A549 (cell line): ENCODE data around the gene PCDHAC1. TPM values are rescaled to one million over a fixed set of nuclear protein-coding genes. Genes with fewer than 3 reads are reported as not detected.

Experiments
- ATAC-seq, 2 experiments: fragments of 200-7000 bp in 1 of 2; fragments of >200 bp in 1 of 2; cut with Nextera tagmentation in 1 of 2; cut with Tn5 transposase in 1 of 2; 3 replicates each; pipeline versions ENCODE4 v1.8.0 to v1.9.1; 2018 to 2020; ENCODE audit warnings: mild to moderate bottlenecking in 1 of 2, moderate library complexity in 1 of 2
- CTCF ChIA-PET: fragments of 300-600 bp; sonication (Branson Sonifier 250); formaldehyde crosslinking; extraction: SDS; loops from one replicate; lab custom pipeline; 2021; ENCODE audit warnings: antibody characterized with exemption, inconsistent platforms; lab: Yijun Ruan, JAX
- POLR2A ChIA-PET: fragments of 350-600 bp; formaldehyde crosslinking; extraction: SDS; loops from one replicate; lab custom pipeline; 2021; ENCODE audit warnings: antibody characterized with exemption, inconsistent platforms; lab: Yijun Ruan, JAX
- DNase-seq, 2 experiments: peaks; one replicate each; pipeline versions ENCODE4 v3.0.0 to v3.0.0-alpha.2; 2011 to 2016; ENCODE audit warnings: low read depth in 1 of 2, low spot score in 1 of 2
- FAIRE-seq: peaks from 2 replicates; lab custom pipeline; 2011; peaks lifted over from hg19 to GRCh38; lab: Jason Lieb, UNC
- H3K27ac ChIP-seq, 2 experiments: fragments of >200 bp; sonication (Bioruptor Twin); formaldehyde crosslinking; 3 replicates each; pipeline ENCODE4 v1.5.1; 2016 to 2017
- H3K4me1 ChIP-seq: fragments of >200 bp; sonication (Bioruptor Twin); formaldehyde crosslinking; 3 replicates; pipeline ENCODE4 v1.6.1; 2016
- H3K4me2 ChIP-seq: fragments of >200 bp; sonication (Bioruptor Twin); formaldehyde crosslinking; 3 replicates; pipeline ENCODE4 v1.6.1; 2016
- H3K4me3 ChIP-seq: fragments of >200 bp; sonication (Bioruptor Twin); formaldehyde crosslinking; 3 replicates; pipeline ENCODE4 v1.5.1; 2016
- H3K9me3 ChIP-seq: fragments of >200 bp; sonication (Bioruptor Twin); formaldehyde crosslinking; 3 replicates; pipeline ENCODE4 v1.6.1; 2016
- BHLHE40 ChIP-seq: IDR thresholded peaks from 2 replicates; pipeline ENCODE4 v1.6.1; 2012; ENCODE audit warnings: low read depth, low read length, inconsistent platforms
- CBX8 ChIP-seq: fragments of 200-600 bp; sonication (generic); IDR thresholded peaks from 2 replicates; pipeline ENCODE4 v1.6.1; 2016
- CEBPB ChIP-seq, 2 experiments: fragments of >200 bp in 1 of 2; sonication (Bioruptor Twin) in 1 of 2; formaldehyde crosslinking in 1 of 2; IDR thresholded peaks; 2 replicates each; pipeline ENCODE4 v1.6.1; 2012 to 2016
- CHD4 ChIP-seq: fragments of 200-600 bp; sonication (generic); IDR thresholded peaks from 2 replicates; pipeline ENCODE4 v1.6.1; 2016; ENCODE audit warnings: antibody characterized with exemption, mild to moderate bottlenecking, borderline replicate concordance
- EHF ChIP-seq: fragments of 250-450 bp; sonication (Bioruptor Pico); IDR thresholded peaks from 2 replicates; pipeline ENCODE4 v1.5.0; 2020; ENCODE audit warnings: mild to moderate bottlenecking
- FOSB ChIP-seq: fragments of 250-450 bp; sonication (Bioruptor Pico); IDR thresholded peaks from 2 replicates; pipeline ENCODE4 v1.5.0; 2020; ENCODE audit warnings: mild to moderate bottlenecking, moderate library complexity
- HDAC2 ChIP-seq: fragments of 200-600 bp; sonication (generic); IDR thresholded peaks from 2 replicates; pipeline ENCODE4 v1.6.1; 2016
- HOXA7 ChIP-seq: fragments of 250-450 bp; sonication (Bioruptor Pico); IDR thresholded peaks from 2 replicates; pipeline ENCODE4 v1.5.0; 2020; ENCODE audit warnings: mild to moderate bottlenecking, moderate library complexity
- HOXB13 ChIP-seq: fragments of 250-450 bp; sonication (Bioruptor Pico); IDR thresholded peaks from 2 replicates; pipeline ENCODE4 v1.5.0; 2020; ENCODE audit warnings: low read depth, mild to moderate bottlenecking, moderate library complexity
- NFE2L2 ChIP-seq: fragments of 150-350 bp; conservative IDR thresholded peaks from 2 replicates; pipeline ENCODE4 v1.6.1; 2014; ENCODE audit warnings: low read length
- POLR2A ChIP-seq: IDR thresholded peaks from 2 replicates; pipeline ENCODE4 v1.6.1; 2012; ENCODE audit warnings: mild to moderate bottlenecking, low read length
- RAD21 ChIP-seq, 2 experiments: fragments of >200 bp in 1 of 2; sonication (Bioruptor Twin) in 1 of 2; formaldehyde crosslinking in 1 of 2; IDR thresholded peaks in 1 of 2; conservative IDR thresholded peaks in 1 of 2; 2 replicates in 1 of 2; 3 replicates in 1 of 2; pipeline ENCODE4 v1.6.1; 2012 to 2018; ENCODE audit warnings: inconsistent platforms in 1 of 2
- RCOR1 ChIP-seq: fragments of 150-350 bp; IDR thresholded peaks from 2 replicates; pipeline ENCODE4 v1.6.1; 2014; ENCODE audit warnings: antibody characterized with exemption, low read length, low read depth
- SREBF2 ChIP-seq: fragments of 450-650 bp; IDR thresholded peaks from 2 replicates; pipeline ENCODE4 v1.6.1; 2014; ENCODE audit warnings: mild to moderate bottlenecking, moderate library complexity
- ZC3H11A ChIP-seq: fragments of 450-650 bp; IDR thresholded peaks from 2 replicates; pipeline ENCODE4 v1.6.1; 2014; ENCODE audit warnings: antibody characterized with exemption, mild to moderate bottlenecking
- WGBS: methylation state at CpG from one replicate; pipeline ENCODE4 v1.1.6; 2017; ENCODE audit errors: missing lambda C conversion rate; 5-methylcytosine and 5-hydroxymethylcytosine counted together
- polyA plus RNA-seq, 4 experiments: library from polyadenylated mRNA; depleted of rRNA in 3 of 4; stranded (reverse); fragments of >200 nt; fragmentation: RNase III in 1 of 4; extraction: RNeasy Plus Mini Kit Qiagen cat#74134 plus additional on column Dnase treatment in 1 of 4; gene quantifications; 2 replicates in 3 of 4; 3 replicates in 1 of 4; pipeline ENCODE4 v1.2.3, GENCODE V29; 2011 to 2017
- TF ChIP-seq, protein P1 (sequence below): fragments of >200 bp; sonication (Bioruptor Twin); formaldehyde crosslinking; IDR thresholded peaks from 3 replicates; pipeline ENCODE4 v1.5.1; 2016
- TF ChIP-seq, protein P2 (sequence below): fragments of >200 bp; sonication (Bioruptor Twin); formaldehyde crosslinking; IDR thresholded peaks from 3 replicates; pipeline ENCODE4 v1.6.1; 2016
- TF ChIP-seq, protein P3 (sequence below): fragments of 250-450 bp; sonication (Bioruptor Pico); IDR thresholded peaks from 2 replicates; pipeline ENCODE4 v1.5.0; 2021; ENCODE audit warnings: mild to moderate bottlenecking, moderate library complexity, borderline replicate concordance
- TF ChIP-seq, protein P4 (sequence below): IDR thresholded peaks from 2 replicates; pipeline ENCODE4 v1.6.1; 2012
- TF ChIP-seq, protein P5 (sequence below): IDR thresholded peaks from 2 replicates; pipeline ENCODE4 v1.6.1; 2012

The PCDHAC1 gene
- polyA plus RNA-seq, 2 of the 4 experiments (the other 2 are of a cell fraction): 0.57 to 3.3 TPM

DNA sequence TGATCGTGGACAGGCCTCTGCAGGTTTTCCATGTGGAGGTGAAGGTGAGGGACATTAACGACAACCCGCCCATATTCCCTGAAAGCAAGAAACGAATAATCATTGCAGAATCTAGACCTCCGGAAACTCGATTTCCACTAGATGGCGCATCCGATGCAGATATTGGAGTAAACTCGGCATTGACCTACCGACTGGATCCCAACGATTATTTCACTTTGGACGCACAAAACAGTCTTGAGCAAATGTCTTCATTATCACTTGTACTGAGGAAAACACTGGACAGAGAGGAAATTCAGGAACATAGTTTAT, 43.6 kb upstream of the PCDHAC1 start:
- H3K4me1 ChIP-seq: no peaks in the 10 kb centered on the region
- FAIRE-seq (no peak), DNase-seq (peak; percentile 38 to 46), ATAC-seq (peak in 1 of 2 experiments; percentile 54; a peak in 3 of 6 replicates)
- 57% methylated on average over 12 of the region's 12 CpGs for WGBS
- peaks cover 4% of the 10 kb centered on the region; the same call in 2 of the 3 replicates for H3K9me3 ChIP-seq
- CTCF ChIA-PET: interaction anchor here (1.1 to 1.3 kb wide), 2 partner anchors 12 to 44 kb away, joined by 3 to 4 read pairs; partner anchors contain the start of gene PCDHAC1
- POLR2A ChIA-PET: no interaction called here
- no peak overlapping the region for H3K27ac ChIP-seq
- H3K4me2 ChIP-seq: no peak overlapping the region
- H3K4me3 ChIP-seq: no peak overlapping the region
- TF ChIP-seq NFE2L2: no peak
- TF ChIP-seq, protein P1, sequence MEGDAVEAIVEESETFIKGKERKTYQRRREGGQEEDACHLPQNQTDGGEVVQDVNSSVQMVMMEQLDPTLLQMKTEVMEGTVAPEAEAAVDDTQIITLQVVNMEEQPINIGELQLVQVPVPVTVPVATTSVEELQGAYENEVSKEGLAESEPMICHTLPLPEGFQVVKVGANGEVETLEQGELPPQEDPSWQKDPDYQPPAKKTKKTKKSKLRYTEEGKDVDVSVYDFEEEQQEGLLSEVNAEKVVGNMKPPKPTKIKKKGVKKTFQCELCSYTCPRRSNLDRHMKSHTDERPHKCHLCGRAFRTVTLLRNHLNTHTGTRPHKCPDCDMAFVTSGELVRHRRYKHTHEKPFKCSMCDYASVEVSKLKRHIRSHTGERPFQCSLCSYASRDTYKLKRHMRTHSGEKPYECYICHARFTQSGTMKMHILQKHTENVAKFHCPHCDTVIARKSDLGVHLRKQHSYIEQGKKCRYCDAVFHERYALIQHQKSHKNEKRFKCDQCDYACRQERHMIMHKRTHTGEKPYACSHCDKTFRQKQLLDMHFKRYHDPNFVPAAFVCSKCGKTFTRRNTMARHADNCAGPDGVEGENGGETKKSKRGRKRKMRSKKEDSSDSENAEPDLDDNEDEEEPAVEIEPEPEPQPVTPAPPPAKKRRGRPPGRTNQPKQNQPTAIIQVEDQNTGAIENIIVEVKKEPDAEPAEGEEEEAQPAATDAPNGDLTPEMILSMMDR: peak; percentile 32; the same call in 2 of the 3 replicates
- TF ChIP-seq RAD21 (conservative IDR thresholded peaks at IDR 0.05 in 1 of 2, IDR thresholded peaks at IDR 0.05 in 1 of 2): peak; percentile 35 to 60; a peak in 4 of 5 replicates
- TF ChIP-seq, all 56 proteins: peak for 2

DNA sequence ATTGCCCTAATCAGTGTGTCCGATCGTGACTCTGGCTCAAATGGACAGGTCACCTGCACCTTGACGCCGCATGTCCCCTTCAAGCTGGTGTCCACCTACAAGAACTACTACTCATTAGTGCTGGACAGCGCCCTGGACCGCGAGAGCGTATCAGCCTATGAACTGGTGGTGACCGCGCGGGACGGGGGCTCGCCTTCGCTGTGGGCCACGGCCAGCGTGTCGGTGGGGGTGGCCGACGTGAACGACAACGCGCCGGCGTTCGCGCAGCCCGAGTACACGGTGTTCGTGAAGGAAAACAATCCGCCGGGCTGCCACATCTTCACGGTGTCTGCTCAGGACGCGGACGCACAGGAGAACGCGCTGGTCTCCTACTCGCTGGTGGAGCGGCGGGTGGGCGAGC, 42.7 kb upstream of the PCDHAC1 start:
- no peak overlapping the region for H3K4me2 ChIP-seq
- H3K4me1 ChIP-seq: no peaks in the 10 kb centered on the region
- H3K9me3 ChIP-seq: peaks cover 4% of the 10 kb centered on the region; the same call in 2 of the 3 replicates
- FAIRE-seq: no peak
- H3K27ac ChIP-seq: no peak overlapping the region
- WGBS: 90% methylated on average over 41 of the region's 41 CpGs
- ChIA-PET POLR2A (no interaction called here), CTCF (interaction anchor here (1.3 kb wide), 1 partner anchor 11 kb away, joined by 3 read pairs; no protein-coding TSS in a partner anchor)
- ATAC-seq: no peak
- H3K4me3 ChIP-seq: no peak overlapping the region
- no peak for TF ChIP-seq HOXB13
- TF ChIP-seq SREBF2: no peak
- no peak for TF ChIP-seq CBX8
- no peak for TF ChIP-seq FOSB (CRISPR knock-in tag)
- no peak for TF ChIP-seq RCOR1
- TF ChIP-seq CHD4: no peak
- TF ChIP-seq, protein P1: no peak
- TF ChIP-seq, protein P2, sequence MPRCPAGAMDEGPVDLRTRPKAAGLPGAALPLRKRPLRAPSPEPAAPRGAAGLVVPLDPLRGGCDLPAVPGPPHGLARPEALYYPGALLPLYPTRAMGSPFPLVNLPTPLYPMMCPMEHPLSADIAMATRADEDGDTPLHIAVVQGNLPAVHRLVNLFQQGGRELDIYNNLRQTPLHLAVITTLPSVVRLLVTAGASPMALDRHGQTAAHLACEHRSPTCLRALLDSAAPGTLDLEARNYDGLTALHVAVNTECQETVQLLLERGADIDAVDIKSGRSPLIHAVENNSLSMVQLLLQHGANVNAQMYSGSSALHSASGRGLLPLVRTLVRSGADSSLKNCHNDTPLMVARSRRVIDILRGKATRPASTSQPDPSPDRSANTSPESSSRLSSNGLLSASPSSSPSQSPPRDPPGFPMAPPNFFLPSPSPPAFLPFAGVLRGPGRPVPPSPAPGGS: no peak
- TF ChIP-seq, protein P3, sequence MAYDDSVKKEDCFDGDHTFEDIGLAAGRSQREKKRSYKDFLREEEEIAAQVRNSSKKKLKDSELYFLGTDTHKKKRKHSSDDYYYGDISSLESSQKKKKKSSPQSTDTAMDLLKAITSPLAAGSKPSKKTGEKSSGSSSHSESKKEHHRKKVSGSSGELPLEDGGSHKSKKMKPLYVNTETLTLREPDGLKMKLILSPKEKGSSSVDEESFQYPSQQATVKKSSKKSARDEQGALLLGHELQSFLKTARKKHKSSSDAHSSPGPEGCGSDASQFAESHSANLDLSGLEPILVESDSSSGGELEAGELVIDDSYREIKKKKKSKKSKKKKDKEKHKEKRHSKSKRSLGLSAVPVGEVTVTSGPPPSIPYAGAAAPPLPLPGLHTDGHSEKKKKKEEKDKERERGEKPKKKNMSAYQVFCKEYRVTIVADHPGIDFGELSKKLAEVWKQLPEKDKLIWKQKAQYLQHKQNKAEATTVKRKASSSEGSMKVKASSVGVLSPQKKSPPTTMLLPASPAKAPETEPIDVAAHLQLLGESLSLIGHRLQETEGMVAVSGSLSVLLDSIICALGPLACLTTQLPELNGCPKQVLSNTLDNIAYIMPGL (CRISPR knock-in tag): no peak
- TF ChIP-seq EHF (CRISPR knock-in tag): no peak
- TF ChIP-seq BHLHE40: no peak
- no peak for TF ChIP-seq POLR2A
- no peak for TF ChIP-seq HDAC2
- no peak for TF ChIP-seq ZC3H11A
- TF ChIP-seq, protein P4, sequence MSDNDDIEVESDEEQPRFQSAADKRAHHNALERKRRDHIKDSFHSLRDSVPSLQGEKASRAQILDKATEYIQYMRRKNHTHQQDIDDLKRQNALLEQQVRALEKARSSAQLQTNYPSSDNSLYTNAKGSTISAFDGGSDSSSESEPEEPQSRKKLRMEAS: no peak
- no peak for TF ChIP-seq CEBPB (IDR thresholded peaks at IDR 0.05)
- TF ChIP-seq HOXA7 (CRISPR knock-in tag): no peak
- TF ChIP-seq, protein P5, sequence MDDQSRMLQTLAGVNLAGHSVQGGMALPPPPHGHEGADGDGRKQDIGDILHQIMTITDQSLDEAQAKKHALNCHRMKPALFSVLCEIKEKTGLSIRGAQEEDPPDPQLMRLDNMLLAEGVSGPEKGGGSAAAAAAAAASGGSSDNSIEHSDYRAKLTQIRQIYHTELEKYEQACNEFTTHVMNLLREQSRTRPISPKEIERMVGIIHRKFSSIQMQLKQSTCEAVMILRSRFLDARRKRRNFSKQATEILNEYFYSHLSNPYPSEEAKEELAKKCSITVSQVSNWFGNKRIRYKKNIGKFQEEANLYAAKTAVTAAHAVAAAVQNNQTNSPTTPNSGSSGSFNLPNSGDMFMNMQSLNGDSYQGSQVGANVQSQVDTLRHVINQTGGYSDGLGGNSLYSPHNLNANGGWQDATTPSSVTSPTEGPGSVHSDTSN: no peak
- no peak for DNase-seq
